Gastroesophageal sphincter (tissue), 4 donors: ENCODE data around the gene PDE10A. TPM values are rescaled to one million over a fixed set of nuclear protein-coding genes. Genes with fewer than 3 reads are reported as not detected.

ENCODE experiments used
- ATAC-seq: fragments of 150-250 bp; one replicate; pipeline ENCODE4 v1.9.1; 2016; ENCODE audit warnings: mild to moderate bottlenecking, moderate library complexity
- H3K27ac ChIP-seq, 4 donors: fragments of 200-600 bp; sonication (generic) in 3 of 4; 1 replicate in 3 of 4; 2 replicates in 1 of 4; pipeline ENCODE4 v1.5.1; 2016 to 2019
- H3K27me3 ChIP-seq: fragments of 200-600 bp; sonication (generic); one replicate; pipeline ENCODE4 v1.5.1; 2019
- H3K36me3 ChIP-seq, 2 donors: fragments of 200-600 bp; sonication (generic); one replicate each; pipeline ENCODE4 v1.5.1; 2019; ENCODE audit warnings: control low read depth in 1 of 2
- H3K4me1 ChIP-seq, 3 donors: fragments of 200-600 bp; sonication (generic); 1 replicate in 2 of 3; 2 replicates in 1 of 3; pipeline ENCODE4 v1.5.1; 2016 to 2019; ENCODE audit warnings: control low read depth in 2 of 3
- H3K4me3 ChIP-seq, 2 donors: fragments of 200-600 bp; sonication (generic); one replicate each; pipeline ENCODE4 v1.5.1; 2019; ENCODE audit warnings: mild to moderate bottlenecking in 1 of 2, moderate library complexity in 1 of 2
- H3K9me3 ChIP-seq, 3 donors: fragments of 200-600 bp; sonication (generic); one replicate each; pipeline ENCODE4 v1.5.1; 2017 to 2019; ENCODE audit warnings: control low read depth in 2 of 3
- EP300 ChIP-seq: sonication (generic); formaldehyde crosslinking; IDR thresholded peaks from one replicate; pipeline ENCODE4 v1.6.1; 2017; ENCODE audit warnings: antibody characterized with exemption, mild to moderate bottlenecking
- POLR2A ChIP-seq, 2 donors: fragments of 450-650 bp; IDR thresholded peaks; one replicate each; pipeline ENCODE4 v1.6.1; 2017; ENCODE audit warnings: antibody characterized with exemption in 2 of 2, mild to moderate bottlenecking in 2 of 2, moderate library complexity in 1 of 2
- POLR2AphosphoS5 ChIP-seq: sonication (generic); formaldehyde crosslinking; IDR thresholded peaks from one replicate; pipeline ENCODE4 v1.6.1; 2017; ENCODE audit warnings: antibody characterized with exemption
- WGBS, 2 donors: methylation state at CpG; one replicate each; pipeline ENCODE4 v1.1.5; 2018; ENCODE audit warnings: low coverage in 1 of 2; 5-methylcytosine and 5-hydroxymethylcytosine counted together
- total RNA-seq, 4 donors: library from RNA; depleted of rRNA; stranded (reverse); fragments of >200 nt; gene quantifications; one replicate each; pipeline ENCODE4 v1.1.0, GENCODE V29; 2016
- TF ChIP-seq, protein P1 (sequence below), 4 experiments: fragments of 200-600 bp in 2 of 4; fragments of 450-650 bp in 2 of 4; sonication (generic) in 1 of 4; IDR thresholded peaks; one replicate each; pipeline ENCODE4 v1.5.1; 2017 to 2019; ENCODE audit warnings: antibody characterized with exemption in 4 of 4, mild to moderate bottlenecking in 2 of 4, moderate library complexity in 2 of 4

PDE10A gene
- total RNA-seq, 4 donors from 2014 or later, result 2.5 to 12.1 (median 4.0) TPM

DNA sequence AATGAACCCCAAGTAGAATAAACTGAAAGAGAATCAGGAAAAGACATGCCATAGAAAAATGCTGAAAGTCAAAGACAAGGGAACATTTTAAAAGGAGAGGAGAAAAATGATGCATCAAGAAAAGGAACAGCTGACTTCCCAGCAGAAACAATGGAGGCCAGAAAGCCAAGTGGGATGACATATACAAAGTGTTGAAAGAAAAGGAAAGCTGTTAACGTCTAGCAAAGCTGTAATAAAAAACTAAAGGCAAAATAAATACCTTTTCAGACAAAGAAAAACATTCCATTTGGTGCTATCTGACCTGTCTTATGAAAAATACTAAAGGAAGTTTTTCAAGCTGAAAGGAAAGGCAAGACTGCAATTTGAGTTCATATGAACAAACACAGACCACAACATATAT is 34.1 kb upstream of the PDE10A start:
- H3K4me1 ChIP-seq, result peaks cover 0 to 6% (median 0%) of the 10 kb centered on the region in 3 donors
- no peak for ATAC-seq
- H3K36me3 ChIP-seq, result no peaks in the 10 kb centered on the region
- H3K4me3 ChIP-seq, result no peak overlapping the region
- H3K27me3 ChIP-seq, result no peaks in the 10 kb centered on the region
- TF ChIP-seq, protein P1, sequence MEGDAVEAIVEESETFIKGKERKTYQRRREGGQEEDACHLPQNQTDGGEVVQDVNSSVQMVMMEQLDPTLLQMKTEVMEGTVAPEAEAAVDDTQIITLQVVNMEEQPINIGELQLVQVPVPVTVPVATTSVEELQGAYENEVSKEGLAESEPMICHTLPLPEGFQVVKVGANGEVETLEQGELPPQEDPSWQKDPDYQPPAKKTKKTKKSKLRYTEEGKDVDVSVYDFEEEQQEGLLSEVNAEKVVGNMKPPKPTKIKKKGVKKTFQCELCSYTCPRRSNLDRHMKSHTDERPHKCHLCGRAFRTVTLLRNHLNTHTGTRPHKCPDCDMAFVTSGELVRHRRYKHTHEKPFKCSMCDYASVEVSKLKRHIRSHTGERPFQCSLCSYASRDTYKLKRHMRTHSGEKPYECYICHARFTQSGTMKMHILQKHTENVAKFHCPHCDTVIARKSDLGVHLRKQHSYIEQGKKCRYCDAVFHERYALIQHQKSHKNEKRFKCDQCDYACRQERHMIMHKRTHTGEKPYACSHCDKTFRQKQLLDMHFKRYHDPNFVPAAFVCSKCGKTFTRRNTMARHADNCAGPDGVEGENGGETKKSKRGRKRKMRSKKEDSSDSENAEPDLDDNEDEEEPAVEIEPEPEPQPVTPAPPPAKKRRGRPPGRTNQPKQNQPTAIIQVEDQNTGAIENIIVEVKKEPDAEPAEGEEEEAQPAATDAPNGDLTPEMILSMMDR (IDR thresholded peaks at IDR 0.05), result no peak
- TF ChIP-seq POLR2A (IDR thresholded peaks at IDR 0.05), result no peak
- no peak for TF ChIP-seq EP300
- no peak for TF ChIP-seq POLR2AphosphoS5
- H3K9me3 ChIP-seq, result peaks cover 0 to 9% (median 0%) of the 10 kb centered on the region in 3 donors
- 0 to 33% methylated on average over 1 of the region's 1 CpG for WGBS, 2 donors
- no peak overlapping the region for H3K27ac ChIP-seq

DNA sequence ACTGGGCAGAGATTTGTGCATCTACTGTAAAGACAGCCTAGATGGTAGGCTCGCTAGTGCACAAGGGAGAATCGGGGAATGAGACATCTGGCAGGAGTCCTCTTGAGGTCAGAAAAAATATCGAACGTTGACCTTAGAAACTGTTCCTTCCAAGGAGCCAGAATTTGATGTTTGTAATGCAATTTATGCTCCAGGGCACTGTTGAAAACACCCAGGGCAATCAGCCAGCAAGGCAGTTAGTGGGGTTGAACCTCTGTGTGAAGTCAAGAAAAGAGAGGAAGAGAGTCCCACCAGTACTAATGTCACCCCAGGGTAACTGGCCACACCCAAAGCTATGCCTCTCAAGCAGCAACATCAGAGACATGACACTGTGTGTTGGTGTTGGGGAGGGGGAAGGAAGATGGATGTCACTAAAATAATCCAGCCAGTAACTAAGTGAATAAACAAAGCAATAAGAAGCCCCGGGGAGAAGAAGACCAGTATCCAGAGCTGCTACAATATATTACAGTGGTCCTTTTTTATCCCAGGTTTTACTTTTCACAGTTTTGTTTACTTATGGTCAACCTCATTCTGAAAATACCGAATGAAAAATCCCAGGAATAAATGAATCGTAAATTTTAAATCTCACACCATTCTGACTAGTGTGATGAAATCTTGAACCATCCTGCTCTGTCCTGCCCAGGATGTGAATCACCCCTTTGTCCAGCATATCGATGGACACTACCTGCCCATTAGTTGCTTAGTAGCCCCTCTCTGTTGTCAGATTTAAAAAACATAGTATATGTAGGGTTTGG is 32.9 kb upstream of the PDE10A start:
- ATAC-seq, result no peak
- no peaks in the 10 kb centered on the region for H3K36me3 ChIP-seq
- H3K4me1 ChIP-seq, result peaks cover 0 to 3% (median 0%) of the 10 kb centered on the region in 3 donors
- TF ChIP-seq POLR2AphosphoS5, result no peak
- TF ChIP-seq, protein P1 (IDR thresholded peaks at IDR 0.05), result no peak
- no peak for TF ChIP-seq EP300
- TF ChIP-seq POLR2A (IDR thresholded peaks at IDR 0.05), result no peak
- H3K27ac ChIP-seq, result no peak overlapping the region
- WGBS, 2 donors, result 64 to 68% methylated on average over 8 of the region's 8 CpGs
- H3K4me3 ChIP-seq, result no peak overlapping the region
- no peaks in the 10 kb centered on the region for H3K27me3 ChIP-seq
- H3K9me3 ChIP-seq, result peaks cover 0 to 9% (median 0%) of the 10 kb centered on the region in 3 donors

DNA sequence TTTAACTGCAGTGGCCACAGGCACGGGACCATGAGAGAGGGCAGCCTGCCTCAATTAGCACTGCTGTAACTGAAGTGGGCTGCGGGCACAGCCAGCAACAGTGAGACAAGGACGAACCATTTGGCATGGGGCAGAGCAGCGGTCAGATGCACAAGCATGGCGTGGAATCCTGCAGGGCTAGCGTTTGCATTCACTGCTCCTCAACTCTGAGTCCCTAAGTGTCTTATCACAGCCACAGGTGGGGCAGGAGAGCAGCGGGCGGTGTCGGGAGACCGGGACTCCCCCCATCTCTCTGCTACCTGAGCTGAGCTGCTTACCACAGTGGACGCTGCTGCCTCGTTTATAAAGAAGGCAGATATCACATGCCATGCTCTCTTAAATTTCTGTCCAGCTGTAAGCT is 31.3 kb upstream of the PDE10A start:
- Histone ChIP-seq H3K27me3 (no peaks in the 10 kb centered on the region), H3K36me3 (no peaks in the 10 kb centered on the region), H3K4me3 (no peak overlapping the region), H3K27ac (no peak overlapping the region), H3K9me3 (peaks cover 0 to 9% (median 0%) of the 10 kb centered on the region in 3 donors), H3K4me1 (no peaks in the 10 kb centered on the region)
- TF ChIP-seq POLR2AphosphoS5 (no peak), POLR2A (IDR thresholded peaks at IDR 0.05) (no peak), EP300 (no peak)
- TF ChIP-seq, protein P1 (IDR thresholded peaks at IDR 0.05), result no peak
- WGBS, 2 donors, result 61% methylated on average over 5 of the region's 12 CpGs; no CpG with 5 or more reads in 1 of the 2 donors
- ATAC-seq, result no peak

DNA sequence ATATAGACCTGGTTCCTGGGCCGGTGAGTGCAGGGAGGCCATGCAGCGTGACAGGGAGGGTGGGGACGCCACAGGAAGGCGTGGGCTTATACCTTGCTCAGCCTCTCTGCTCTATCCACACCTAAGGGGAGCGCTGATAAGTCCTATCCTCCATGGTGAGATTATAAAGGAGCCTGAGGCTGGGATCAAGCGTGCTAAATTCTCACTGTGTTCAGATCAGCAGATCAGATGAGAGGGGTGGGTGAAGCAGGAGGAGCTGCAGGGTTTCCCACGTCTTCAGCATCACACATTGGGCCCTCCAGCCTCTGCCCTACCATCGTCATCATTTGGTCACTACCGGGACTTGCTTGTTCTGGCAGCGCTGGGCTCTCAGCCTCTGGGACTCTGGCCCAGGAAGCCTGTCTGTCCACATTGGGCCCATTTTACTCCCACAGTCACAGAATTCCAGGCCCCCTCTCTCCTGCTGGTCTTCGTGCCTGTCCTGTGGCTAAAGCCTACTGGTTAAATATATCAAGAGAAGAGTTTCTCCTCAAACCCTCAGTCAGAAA is 29.1 kb upstream of the PDE10A start:
- Histone ChIP-seq H3K4me3 (no peak overlapping the region), H3K36me3 (no peaks in the 10 kb centered on the region), H3K9me3 (no peaks in the 10 kb centered on the region), H3K27ac (no peak overlapping the region), H3K4me1 (no peaks in the 10 kb centered on the region), H3K27me3 (no peaks in the 10 kb centered on the region)
- ATAC-seq, result no peak
- TF ChIP-seq EP300 (no peak), POLR2A (IDR thresholded peaks at IDR 0.05) (no peak), POLR2AphosphoS5 (no peak)
- TF ChIP-seq, protein P1 (IDR thresholded peaks at IDR 0.05), result no peak
- 84% methylated on average over 9 of the region's 11 CpGs; no CpG with 5 or more reads in 1 of the 2 donors for WGBS, 2 donors

DNA sequence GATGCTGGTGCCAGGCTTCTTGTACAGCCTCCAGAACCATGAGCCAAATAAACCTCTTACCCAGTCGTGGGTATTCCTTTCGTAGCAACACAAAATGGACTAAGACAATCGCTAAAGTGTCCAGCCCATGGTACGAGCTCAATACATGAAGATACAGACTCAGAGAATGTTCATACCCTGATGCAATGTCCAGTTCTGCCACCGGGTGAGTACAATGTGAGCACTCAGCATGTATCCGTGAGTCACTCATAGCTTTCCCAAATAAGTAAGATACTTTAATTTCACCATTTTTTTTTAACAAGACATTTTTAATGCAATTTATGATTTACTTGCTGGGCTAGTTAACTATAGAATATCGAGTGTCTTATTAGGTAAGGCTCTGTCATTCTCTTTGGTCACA is 26.7 kb upstream of the PDE10A start:
- no peak overlapping the region for H3K27ac ChIP-seq
- H3K4me1 ChIP-seq, result no peaks in the 10 kb centered on the region
- H3K27me3 ChIP-seq, result no peaks in the 10 kb centered on the region
- ATAC-seq, result no peak
- TF ChIP-seq POLR2A (IDR thresholded peaks at IDR 0.05), result no peak
- TF ChIP-seq, protein P1 (IDR thresholded peaks at IDR 0.05), result no peak
- 80 to 85% methylated on average over 3 to 7 of the region's 7 CpGs for WGBS, 2 donors
- no peaks in the 10 kb centered on the region for H3K9me3 ChIP-seq
- no peak overlapping the region for H3K4me3 ChIP-seq
- no peaks in the 10 kb centered on the region for H3K36me3 ChIP-seq
